CD4-positive, alpha-beta T cell treated with Interleukin-12 subunit alpha and Interleukin-12 subunit beta, for 1 hour (primary cell): ENCODE data around the gene LPP.
A peak's percentile ranks its signal among the peaks of the same experiment; 100 is the strongest.
"Not testable (repeated sequence)": the region's sequence is repeated elsewhere in the genome, so short reads cannot be mapped to it uniquely, and the experiment has no call there.

Experiments
- DNase-seq: peaks from one replicate; pipeline ENCODE4 v3.0.0-alpha.2; 2020

LPP gene, protein sequence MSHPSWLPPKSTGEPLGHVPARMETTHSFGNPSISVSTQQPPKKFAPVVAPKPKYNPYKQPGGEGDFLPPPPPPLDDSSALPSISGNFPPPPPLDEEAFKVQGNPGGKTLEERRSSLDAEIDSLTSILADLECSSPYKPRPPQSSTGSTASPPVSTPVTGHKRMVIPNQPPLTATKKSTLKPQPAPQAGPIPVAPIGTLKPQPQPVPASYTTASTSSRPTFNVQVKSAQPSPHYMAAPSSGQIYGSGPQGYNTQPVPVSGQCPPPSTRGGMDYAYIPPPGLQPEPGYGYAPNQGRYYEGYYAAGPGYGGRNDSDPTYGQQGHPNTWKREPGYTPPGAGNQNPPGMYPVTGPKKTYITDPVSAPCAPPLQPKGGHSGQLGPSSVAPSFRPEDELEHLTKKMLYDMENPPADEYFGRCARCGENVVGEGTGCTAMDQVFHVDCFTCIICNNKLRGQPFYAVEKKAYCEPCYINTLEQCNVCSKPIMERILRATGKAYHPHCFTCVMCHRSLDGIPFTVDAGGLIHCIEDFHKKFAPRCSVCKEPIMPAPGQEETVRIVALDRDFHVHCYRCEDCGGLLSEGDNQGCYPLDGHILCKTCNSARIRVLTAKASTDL

DNA sequence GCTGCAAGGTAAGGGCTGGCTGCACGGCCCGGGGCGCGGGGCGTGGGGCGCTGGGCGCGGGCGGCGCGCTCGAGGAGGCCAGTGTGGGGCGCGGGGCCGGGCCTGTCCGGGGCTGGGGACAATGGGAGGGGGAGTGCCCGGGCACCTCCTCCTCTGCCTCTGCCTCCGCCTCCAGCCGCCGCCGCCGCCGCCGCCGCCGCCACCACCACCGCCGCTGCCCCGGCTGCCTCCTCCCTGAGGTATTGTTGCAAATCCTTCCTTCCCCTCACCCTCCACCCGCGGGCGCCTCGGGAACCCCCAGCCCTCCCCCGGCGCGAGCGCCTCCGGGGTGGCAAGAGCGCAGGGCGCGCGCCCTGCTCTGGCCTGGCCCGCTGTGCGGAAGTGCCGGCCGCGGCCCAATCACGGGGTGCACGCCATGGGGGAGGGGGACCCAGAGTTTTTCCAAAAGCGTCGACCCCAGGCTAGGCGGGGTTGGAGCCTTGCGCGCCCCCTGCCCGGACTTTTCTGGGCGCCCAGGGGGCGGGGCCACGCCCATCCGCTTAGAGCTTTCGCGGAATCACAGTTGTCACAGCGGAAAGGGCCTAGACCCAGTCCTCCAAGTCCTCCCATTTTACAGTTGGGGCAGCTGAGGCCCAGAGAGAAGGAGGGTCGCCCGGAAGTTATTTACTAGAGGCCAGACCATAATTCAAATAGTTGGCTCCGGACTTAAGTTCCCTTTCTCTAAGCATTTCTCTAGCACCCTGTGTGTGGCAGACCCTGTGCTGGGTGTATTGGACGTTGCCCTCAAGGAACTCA, at the start of gene LPP:
LPP (plus strand) TSS at position 144 of the 795 bp plus-strand sequence. CDS start 251,964 bp downstream, outside the sequence.
- peak; percentile 87 for DNase-seq

DNA sequence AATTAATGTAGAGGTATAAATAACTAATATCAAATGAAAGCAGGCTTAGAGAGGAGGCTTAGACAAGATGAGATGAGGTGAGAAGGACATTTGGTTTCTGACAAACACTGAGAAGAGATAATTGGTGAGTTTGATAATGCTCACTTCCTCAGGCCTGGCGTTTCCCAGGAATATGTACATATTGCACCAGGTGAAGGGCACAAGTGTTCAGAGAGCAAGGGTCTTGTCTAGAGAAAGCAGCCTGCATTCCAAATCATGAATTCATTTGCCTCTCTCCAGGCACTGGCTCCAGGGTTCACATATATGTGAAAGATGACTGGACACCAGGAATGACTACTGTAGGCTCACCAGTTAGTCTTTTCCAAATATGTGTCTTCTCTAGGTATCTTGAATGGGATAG, 48.0 kb upstream of the LPP start:
- DNase-seq, result no peak

GRCh38 chr3:188106454-188106853, 47.5 kb upstream of the LPP start:
- no peak for DNase-seq

GRCh38 chr3:188106887-188107830, 46.8 kb upstream of the LPP start:
- DNase-seq, result no peak

GRCh38 chr3:188108703-188109412, 45.1 kb upstream of the LPP start:
- no peak for DNase-seq

DNA sequence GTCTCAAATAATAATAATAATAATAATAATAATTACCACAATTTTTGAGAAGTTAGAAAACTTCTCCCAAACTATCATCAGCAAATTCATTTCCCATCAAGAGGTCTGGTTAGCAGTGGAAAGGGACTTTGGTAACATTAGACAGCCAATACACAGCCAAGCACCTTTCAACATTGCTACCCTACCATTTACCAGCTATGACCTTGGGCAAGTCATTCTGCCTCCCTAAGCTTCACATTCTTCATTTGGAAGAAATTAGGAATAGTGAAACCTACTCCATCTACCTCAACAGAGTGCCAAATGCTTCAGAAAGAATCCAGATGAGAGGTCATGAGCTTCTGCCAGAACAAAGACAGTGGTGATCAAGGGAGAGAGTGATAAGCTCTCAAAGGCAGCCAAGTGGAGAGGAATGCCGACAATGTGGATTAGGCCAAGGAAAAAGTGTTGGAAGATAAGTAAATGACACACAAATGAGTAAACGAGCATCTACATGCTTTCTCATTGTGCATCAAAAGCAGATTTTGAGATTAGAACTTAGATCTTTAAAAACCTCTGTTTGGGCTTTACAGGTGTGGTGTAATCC, 42.9 kb upstream of the LPP start:
- DNase-seq, result no peak

DNA sequence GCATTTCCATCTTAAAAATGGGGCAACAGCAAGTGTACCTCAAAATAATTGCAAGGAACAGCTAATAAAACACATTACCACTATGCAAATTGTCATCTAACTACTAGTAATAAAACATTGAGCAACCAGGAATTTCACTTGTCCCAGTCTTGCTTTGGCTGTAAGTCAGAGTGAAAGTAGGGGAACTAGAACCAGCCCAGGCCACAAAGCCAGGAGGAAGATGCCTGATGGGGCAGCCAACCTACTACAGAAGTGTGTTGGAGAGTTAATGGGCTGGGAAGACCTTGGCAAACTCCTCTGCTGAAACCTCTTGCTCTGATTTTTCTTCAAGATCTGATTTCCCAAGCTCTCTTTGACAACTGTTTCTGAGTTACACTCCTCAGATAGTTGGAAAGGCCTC, 40.2 kb upstream of the LPP start:
- DNase-seq, result no peak

- no peak for DNase-seq
These were observed 34.1 kb upstream of the LPP start for GRCh38 chr3:188119846-188120245.

- DNase-seq, result no peak
These were observed 31.3 kb upstream of the LPP start for GRCh38 chr3:188122571-188123169.

GRCh38 chr3:188123170-188123905, 30.6 kb upstream of the LPP start:
- DNase-seq, result no peak

GRCh38 chr3:188124184-188124583, 29.8 kb upstream of the LPP start:
- no peak for DNase-seq

DNA sequence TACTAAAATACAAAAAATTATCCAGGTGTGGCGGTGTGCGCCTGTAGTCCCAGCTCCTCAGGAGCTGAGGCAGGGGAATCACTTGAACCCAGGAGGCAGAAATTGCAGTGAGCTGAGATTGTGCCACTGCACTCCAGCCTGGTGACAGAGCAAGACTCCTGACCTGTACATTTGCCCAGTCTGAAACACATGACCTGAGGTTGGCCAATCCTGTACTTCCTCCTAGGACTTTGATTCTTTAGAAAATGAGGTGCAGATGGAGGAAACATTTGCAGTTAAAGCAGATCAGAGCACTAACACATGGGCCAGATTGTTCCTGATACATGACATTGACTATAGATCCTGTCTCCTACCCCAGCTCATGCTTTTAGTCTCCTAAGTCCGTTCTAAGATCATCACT, 28.9 kb upstream of the LPP start:
- no peak for DNase-seq

DNA sequence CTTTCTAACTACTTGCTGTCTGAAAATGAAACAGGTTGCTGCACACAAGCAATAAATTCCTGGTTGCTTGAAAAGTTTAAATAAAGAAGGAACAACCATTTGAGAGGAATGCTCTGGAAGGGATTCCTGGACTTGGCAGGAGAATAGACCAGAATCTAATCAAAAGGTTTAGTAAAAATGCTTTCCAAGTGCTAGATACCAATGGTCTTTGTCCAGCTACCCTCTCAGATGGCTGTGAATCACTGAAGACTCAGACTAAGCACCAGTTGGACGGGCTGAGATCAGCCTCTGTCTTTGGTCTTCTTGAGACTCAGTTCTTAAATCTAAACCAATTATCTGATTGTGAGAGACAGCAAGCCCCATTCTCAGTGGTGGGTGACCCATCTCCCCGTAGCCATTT, 27.7 kb upstream of the LPP start:
- no peak for DNase-seq

- DNase-seq, result no peak
These were observed 27.0 kb upstream of the LPP start for GRCh38 chr3:188126934-188127333.

DNA sequence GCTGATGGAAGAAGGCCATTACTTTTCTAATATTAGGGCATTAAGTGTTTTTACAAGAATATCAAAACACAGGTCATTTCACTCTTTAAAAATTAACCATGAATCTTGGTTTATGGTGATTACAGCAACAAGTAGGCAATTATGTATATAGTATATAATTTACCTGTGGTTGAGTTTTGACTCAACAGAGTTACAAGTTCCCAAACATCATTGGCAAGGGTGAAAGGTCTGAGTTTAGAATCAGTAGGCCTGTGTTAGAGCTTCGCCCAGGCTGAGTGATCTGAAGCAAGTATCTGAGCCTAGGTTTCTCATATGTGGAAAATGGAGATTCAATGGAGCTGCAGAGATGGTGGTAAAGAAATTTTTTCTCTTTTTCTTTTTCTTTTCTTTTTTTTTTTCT, 25.1 kb upstream of the LPP start:
- DNase-seq, result no peak

DNA sequence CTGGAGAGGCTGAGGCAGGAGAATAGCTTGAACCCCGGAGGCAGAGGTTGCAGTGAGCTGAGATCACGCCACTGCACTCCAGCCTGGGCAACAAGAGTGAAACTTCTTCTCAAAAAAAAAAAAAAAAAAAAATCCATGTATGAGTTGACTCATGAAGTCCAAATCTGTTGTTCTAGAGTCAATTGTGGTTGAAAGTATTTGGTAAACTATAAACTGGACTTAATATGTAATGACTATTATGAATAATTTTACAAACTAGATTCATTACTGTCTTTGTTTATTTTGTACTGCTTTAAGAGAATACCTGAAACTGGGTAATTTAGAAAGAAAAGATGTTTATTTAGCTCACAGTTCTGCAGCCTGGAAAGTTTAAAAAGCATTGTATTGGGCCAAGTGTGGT, 22.9 kb upstream of the LPP start:
- not testable (repeated sequence) for DNase-seq

GRCh38 chr3:188133219-188133618, 20.7 kb upstream of the LPP start:
- no peak for DNase-seq

DNA sequence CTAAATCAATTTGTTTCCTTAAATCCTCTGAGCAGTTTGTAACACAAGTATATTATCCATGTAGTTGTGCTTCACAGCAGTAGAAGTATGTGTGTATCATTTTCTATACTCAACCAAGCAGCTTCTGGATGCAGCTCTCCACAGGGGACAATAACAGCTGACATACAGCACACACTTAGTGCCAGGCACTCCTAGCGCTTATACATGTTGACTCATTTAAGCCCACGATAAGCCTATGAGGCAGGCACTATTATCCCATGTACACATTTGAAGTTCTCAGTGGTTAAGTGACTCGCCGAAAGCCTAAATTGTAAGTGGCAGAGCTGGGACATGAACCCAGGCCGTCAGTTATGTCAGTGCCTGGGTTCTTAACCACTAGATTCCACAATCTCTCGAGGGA, 20.3 kb upstream of the LPP start:
- DNase-seq, result no peak

- no peak for DNase-seq
These were observed 19.9 kb upstream of the LPP start for GRCh38 chr3:188134079-188134478.

DNA sequence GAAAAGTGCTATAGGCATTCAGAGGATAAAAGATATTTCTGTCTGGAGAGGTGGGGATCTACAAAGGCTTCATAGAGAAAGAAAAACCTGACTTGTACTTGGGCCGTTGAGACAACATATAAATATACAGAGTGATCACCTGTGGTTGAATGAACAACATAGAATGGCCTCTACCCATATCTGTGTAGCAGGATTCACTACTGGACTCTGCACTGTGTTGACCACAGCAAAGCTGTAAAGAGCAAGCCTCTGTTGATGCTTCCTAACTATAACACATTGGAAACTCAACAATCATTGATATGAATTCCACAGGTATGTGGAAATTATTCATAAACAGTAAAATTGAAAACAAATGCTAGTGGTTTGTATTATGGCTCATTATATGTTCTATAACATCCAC, 19.1 kb upstream of the LPP start:
- DNase-seq, result no peak
